PC-3 (cell line): Measurements from ENCODE around the gene ZNF100.

ENCODE experiments used
- CTCF ChIP-seq: fragments of 300-600 bp; sonication (generic); conservative IDR thresholded peaks from 2 replicates; pipeline ENCODE4 v1.5.1; 2017; ENCODE audit warnings: antibody characterized with exemption, low read depth, mild to moderate bottlenecking, low read length
- EZH2phosphoT487 ChIP-seq: fragments of 300-600 bp; sonication (generic); IDR thresholded peaks from 2 replicates; pipeline ENCODE4 v1.6.1; 2018; ENCODE audit warnings: mild to moderate bottlenecking, antibody characterized with exemption, low read length, borderline replicate concordance

GRCh38 chr19:21709464-21709863 is 57.9 kb downstream of the ZNF100 start:
- TF ChIP-seq CTCF (no peak), EZH2phosphoT487 (no peak)
